Measurements from ENCODE around the gene PYDC1.

- TF ChIP-seq CTCF (conservative IDR thresholded peaks at IDR 0.05; ENCODE audit: low read depth, low read length) (no peak), EZH2 (IDR thresholded peaks at IDR 0.05; ENCODE audit: borderline replicate concordance, low read depth, low read length, poor library complexity, severe bottlenecking) (no peak)
These were observed 29.4 kb upstream of the PYDC1 start for GRCh38 chr16:31246296-31246695.

Data from A673 (cell line).